ENCODE data around the gene ZC3H18.

The ZC3H18 gene

GRCh38 chr16:88678224-88678979 is 108.2 kb downstream of the ZC3H18 start:
- DNase-seq (ENCODE audit: low read depth in 2 of 2), result no peak

GRCh38 chr16:88680554-88681083 is 110.4 kb downstream of the ZC3H18 start:
- DNase-seq (ENCODE audit: low read depth in 2 of 2), result no peak

DNA sequence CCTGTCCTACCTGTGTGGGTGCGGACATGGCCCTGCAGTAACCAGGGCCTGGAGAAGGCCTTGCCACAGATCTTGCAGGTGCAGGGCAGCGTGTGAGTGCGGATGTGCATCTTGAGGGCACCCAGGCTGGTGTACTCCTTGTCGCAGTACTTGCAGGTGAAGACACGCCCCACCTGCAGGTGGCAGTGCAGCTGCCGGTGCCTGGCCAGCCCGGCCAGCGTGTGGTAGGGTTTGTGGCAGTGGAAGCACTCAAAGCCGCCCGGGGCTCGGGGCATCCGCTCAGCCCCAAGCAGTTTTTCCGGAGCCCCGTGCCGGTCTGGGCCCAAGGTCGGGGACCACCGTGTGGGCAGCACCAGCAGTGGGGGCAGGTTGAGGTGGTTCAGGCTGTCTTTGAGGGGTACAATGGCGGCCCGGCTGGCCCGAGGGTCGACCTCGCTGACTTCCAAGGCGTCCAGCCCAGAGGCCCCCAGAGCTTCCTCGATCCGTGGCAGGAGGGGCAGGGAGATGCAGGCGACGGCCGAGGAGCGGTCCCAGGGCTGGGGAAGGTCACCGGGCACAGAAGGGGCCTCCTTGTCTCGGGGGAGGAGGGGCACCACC is 111.0 kb downstream of the ZC3H18 start:
- no peak for DNase-seq (ENCODE audit: low read depth in 2 of 2)
